GM12878 (cell line): Measurements from ENCODE around the gene ATAD2B. TPM values are rescaled to one million over a fixed set of nuclear protein-coding genes. Genes with fewer than 3 reads are reported as not detected.

Experiments used
- ATAC-seq: fragments of 200-7000 bp; cut with Tn5 transposase; 3 replicates; pipeline ENCODE4 v1.9.1; 2020; ENCODE audit warnings: mild to moderate bottlenecking, moderate library complexity
- BruUV-seq: library from RNA; stranded (reverse); fragments of 400-500 nt; replicated peaks from 2 replicates; lab custom pipeline; 2021; lab: Mats Ljungman, UMichigan
- CTCF ChIA-PET: fragments of 300-600 bp; sonication (Branson Sonifier 250); formaldehyde crosslinking; extraction: SDS; loops from one replicate; lab custom pipeline; 2021; ENCODE audit warnings: inconsistent platforms; lab: Yijun Ruan, JAX
- POLR2A ChIA-PET: fragments of 350-600 bp; formaldehyde crosslinking; extraction: SDS; loops from one replicate; lab custom pipeline; 2021; ENCODE audit warnings: inconsistent platforms; lab: Charles Lee
- RAD21 ChIA-PET: fragments of 300-600 bp; sonication (Branson Sonifier 250); formaldehyde crosslinking; loops from one replicate; lab custom pipeline; 2023; ENCODE audit warnings: antibody characterized with exemption; ENCODE audit not compliant: unreplicated experiment; lab: Charles Lee
- SMC1A ChIA-PET: fragments of 300-600 bp; sonication (Branson Sonifier 250); formaldehyde crosslinking; loops from one replicate; lab custom pipeline; 2023; ENCODE audit not compliant: unreplicated experiment, uncharacterized antibody; lab: Charles Lee
- DNase-seq: peaks from one replicate; pipeline ENCODE4 v3.0.0-alpha.2; 2011; ENCODE audit warnings: low read depth, low spot score
- FAIRE-seq: peaks from 3 replicates; lab custom pipeline; 2011; peaks lifted over from hg19 to GRCh38; lab: Jason Lieb, UNC
- H2AFZ ChIP-seq: 2 replicates; pipeline ENCODE4 v1.6.0; 2011; ENCODE audit warnings: low read depth, low read length, control low read depth; ENCODE audit not compliant: control insufficient read depth
- H3K27ac ChIP-seq: 2 replicates; pipeline ENCODE4 v1.5.1; 2011; ENCODE audit warnings: control low read depth; ENCODE audit not compliant: control insufficient read depth, insufficient read depth
- H3K27me3 ChIP-seq, 2 experiments: replicated peaks in 1 of 2; 2 replicates each; pipeline versions ENCODE4 v1.6.0 to v1.6.1; 2011; ENCODE audit warnings: low read length in 1 of 2; ENCODE audit not compliant: control insufficient read depth in 2 of 2, insufficient read depth in 2 of 2
- H3K36me3 ChIP-seq, 2 experiments: 2 replicates each; pipeline ENCODE4 v1.5.1; 2011; ENCODE audit warnings: low read length in 1 of 2; ENCODE audit not compliant: control insufficient read depth in 2 of 2, insufficient read depth in 2 of 2
- H3K4me1 ChIP-seq: 2 replicates; pipeline ENCODE4 v1.6.1; 2011; ENCODE audit warnings: mild to moderate bottlenecking, low read length, moderate library complexity, mixed read lengths; ENCODE audit not compliant: control insufficient read depth, insufficient read depth
- H3K4me2 ChIP-seq: 2 replicates; pipeline ENCODE4 v1.6.0; 2011; ENCODE audit warnings: control low read depth; ENCODE audit not compliant: control insufficient read depth, insufficient read depth
- H3K4me3 ChIP-seq: fragments of 200-600 bp; sonication (generic); 2 replicates; pipeline ENCODE4 v1.5.1; 2016
- H3K79me2 ChIP-seq: 2 replicates; pipeline ENCODE4 v1.6.0; 2011; ENCODE audit warnings: low read length; ENCODE audit not compliant: control insufficient read depth, insufficient read depth
- H3K9ac ChIP-seq: 2 replicates; pipeline ENCODE4 v1.8.0; 2011; ENCODE audit warnings: low read length, control low read depth, mixed read lengths; ENCODE audit not compliant: control insufficient read depth, insufficient read depth
- H3K9me3 ChIP-seq: replicated peaks from 3 replicates; pipeline ENCODE4 v1.5.1; 2011; ENCODE audit warnings: mild to moderate bottlenecking, low read length; ENCODE audit not compliant: control insufficient read depth, insufficient read depth
- H4K20me1 ChIP-seq: 2 replicates; pipeline ENCODE4 v1.6.0; 2011; ENCODE audit not compliant: control insufficient read depth, insufficient read depth
- LARP7 ChIP-seq: fragments of 450-650 bp; IDR thresholded peaks from 2 replicates; pipeline ENCODE4 v1.6.1; 2017; ENCODE audit warnings: mild to moderate bottlenecking
- MXI1 ChIP-seq: fragments of 150-350 bp; IDR thresholded peaks from 2 replicates; pipeline ENCODE4 v1.6.1; 2011; ENCODE audit warnings: low read depth, mild to moderate bottlenecking, inconsistent platforms, low read length, improper control_type of control experiment
- NFIC ChIP-seq: IDR thresholded peaks from 2 replicates; pipeline ENCODE4 v1.6.1; 2012; ENCODE audit warnings: low read depth, mild to moderate bottlenecking, inconsistent platforms, low read length, moderate library complexity
- RUNX3 ChIP-seq: IDR thresholded peaks from 2 replicates; pipeline ENCODE4 v1.6.1; 2012; ENCODE audit warnings: low read length, inconsistent platforms
- SIN3A ChIP-seq: IDR thresholded peaks from 2 replicates; pipeline ENCODE4 v1.6.1; 2012; ENCODE audit warnings: low read depth, low read length, improper control_type of control experiment
- ZNF274 ChIP-seq: IDR thresholded peaks from one replicate; pipeline ENCODE4 v1.8.0; 2011; ENCODE audit not compliant: insufficient read length, insufficient read depth
- ZZZ3 ChIP-seq: IDR thresholded peaks from 2 replicates; pipeline ENCODE4 v1.6.1; 2011; ENCODE audit warnings: low read depth; ENCODE audit not compliant: control insufficient read depth, insufficient read length
- WGBS: methylation state at CpG from one replicate; pipeline ENCODE4 v1.1.6; 2016; ENCODE audit warnings: low lambda C conversion rate; ENCODE audit not compliant: insufficient replicate concordance, insufficient coverage; ENCODE audit errors: missing lambda C conversion rate; 5-methylcytosine and 5-hydroxymethylcytosine counted together
- in situ Hi-C: fragments of 300-500 bp; cut with MboI; formaldehyde crosslinking; loops from 9 replicates; pipeline ENCODE4 v1.14.3; 2018; ENCODE audit warnings: mixed read lengths
- intact Hi-C: fragments of 100-400 bp; cut with micrococcal nuclease; formaldehyde crosslinking; loops from one replicate; pipeline ENCODE4 v1.14.2; 2022; ENCODE audit not compliant: unreplicated experiment
- polyA plus RNA-seq, 11 experiments: library from polyadenylated mRNA; depleted of rRNA in 4 of 11; unstranded in 6 of 11; stranded (reverse) in 5 of 11; fragments of >200 nt; fragmentation: Nextera tagmentation in 4 of 11; fragmentation: Illumina TruSeq in 1 of 11; extraction: Ambion mirVana in 4 of 11; extraction: Trizol in 1 of 11; gene quantifications; 1 replicate in 1 of 11; 2 replicates in 10 of 11; pipeline versions ENCODE4 v1.2.1 to v1.2.3, GENCODE V29; 2011 to 2016; ENCODE audit warnings: inconsistent platforms in 2 of 11, missing spikeins in 2 of 11, low read depth in 1 of 11
- total RNA-seq, 4 experiments: library from RNA; depleted of rRNA in 3 of 4; stranded (reverse); fragments of >200 nt in 3 of 4; fragmentation: Illumina TruSeq in 1 of 4; extraction: Trizol in 1 of 4; gene quantifications; 2 replicates each; pipeline versions ENCODE4 v1.2.1 to v1.2.3, GENCODE V29; 2013 to 2021
- TF ChIP-seq, protein P1 (sequence below): fragments of 450-650 bp; IDR thresholded peaks from 2 replicates; pipeline ENCODE4 v1.6.1; 2014; ENCODE audit warnings: mild to moderate bottlenecking

ATAD2B gene
- total and polyA plus RNA-seq, 10 of the 15 experiments (the other 5 are each of a cell fraction or from before 2014, with no cell fraction given), result 3.6 to 29.9 (median 16.8) TPM

DNA sequence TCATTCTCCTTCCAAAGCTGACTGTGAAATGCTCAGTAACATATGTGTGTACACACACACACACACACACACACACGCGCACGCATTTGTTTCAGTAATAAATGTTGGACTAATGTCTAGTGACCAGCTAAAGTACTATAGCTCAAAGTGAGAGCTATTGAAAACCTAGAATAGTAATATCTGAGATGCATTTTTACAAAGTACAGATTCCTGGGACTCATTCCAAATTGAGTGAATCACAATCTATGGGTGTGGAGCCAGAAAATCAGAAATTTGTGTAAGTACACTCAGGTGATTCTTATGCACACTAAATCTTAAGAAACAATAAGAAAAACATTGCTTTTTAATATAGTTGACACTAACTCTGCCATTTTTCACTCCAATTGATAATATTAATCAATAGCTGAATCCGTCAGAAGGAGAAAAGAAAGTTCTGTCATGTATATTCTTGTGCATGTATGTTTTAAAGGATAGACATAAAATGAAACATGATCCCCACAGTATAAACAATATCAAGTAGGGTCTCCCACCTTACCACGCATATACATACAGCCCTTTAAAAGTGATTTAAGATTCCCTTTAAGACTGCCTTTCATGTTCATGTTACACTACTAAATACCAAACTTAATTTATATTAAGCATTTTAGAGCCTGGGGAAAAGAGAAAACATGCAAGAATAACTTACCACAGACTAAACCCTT lies 123.5 kb downstream of the ATAD2B start:
- 95% methylated on average over 5 of the region's 5 CpGs for WGBS
- ChIA-PET SMC1A (no interaction called here), POLR2A (interaction anchor here (1.0 kb wide), 1 partner anchor 16 kb away, joined by 3 read pairs; no protein-coding TSS in a partner anchor), RAD21 (no interaction called here), CTCF (interaction anchor here (0.5 to 2.0 kb wide), 3 partner anchors 21 to 431 kb away, joined by 3 to 8 read pairs (median 4); partner anchors contain the start of gene TP53I3)
- H3K4me2 ChIP-seq, result no peak overlapping the region
- intact Hi-C loops, result no loop called here
- no peak overlapping the region for H2AFZ ChIP-seq
- no peaks in the 10 kb centered on the region for H3K4me1 ChIP-seq
- H3K9ac ChIP-seq, result no peak overlapping the region
- no peaks in the 10 kb centered on the region for H4K20me1 ChIP-seq
- no peak for TF ChIP-seq NFIC
- no peak for TF ChIP-seq MXI1
- TF ChIP-seq, protein P1, sequence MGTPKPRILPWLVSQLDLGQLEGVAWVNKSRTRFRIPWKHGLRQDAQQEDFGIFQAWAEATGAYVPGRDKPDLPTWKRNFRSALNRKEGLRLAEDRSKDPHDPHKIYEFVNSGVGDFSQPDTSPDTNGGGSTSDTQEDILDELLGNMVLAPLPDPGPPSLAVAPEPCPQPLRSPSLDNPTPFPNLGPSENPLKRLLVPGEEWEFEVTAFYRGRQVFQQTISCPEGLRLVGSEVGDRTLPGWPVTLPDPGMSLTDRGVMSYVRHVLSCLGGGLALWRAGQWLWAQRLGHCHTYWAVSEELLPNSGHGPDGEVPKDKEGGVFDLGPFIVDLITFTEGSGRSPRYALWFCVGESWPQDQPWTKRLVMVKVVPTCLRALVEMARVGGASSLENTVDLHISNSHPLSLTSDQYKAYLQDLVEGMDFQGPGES, result no peak
- no peak for TF ChIP-seq SIN3A
- no peak for TF ChIP-seq LARP7
- no peak for TF ChIP-seq ZZZ3
- no peak for TF ChIP-seq RUNX3
- no peak for TF ChIP-seq ZNF274
- BruUV-seq, result no TSS peak
- no peaks in the 10 kb centered on the region for H3K79me2 ChIP-seq
- no peak for ATAC-seq
- FAIRE-seq, result no peak
- no peak for DNase-seq
- in situ Hi-C loops, result no loop called here
- no peaks in the 10 kb centered on the region for H3K9me3 ChIP-seq
- H3K27me3 ChIP-seq, result no peaks in the 10 kb centered on the region
- H3K27ac ChIP-seq, result no peak overlapping the region
- no peak overlapping the region for H3K4me3 ChIP-seq
- peaks cover 0 to 3% of the 10 kb centered on the region in 2 experiments; a peak in 2 of 4 replicates for H3K36me3 ChIP-seq
